Neural cell (in vitro differentiated cells): ENCODE data around the gene SCN7A. TPM values are rescaled to one million over a fixed set of nuclear protein-coding genes. Genes with fewer than 3 reads are reported as not detected.
A peak's percentile ranks its signal among the peaks of the same experiment; 100 is the strongest.

ENCODE experiments used
- H2AFZ ChIP-seq: fragments of 200-600, 300-800 bp; sonication (generic), shearing (Covaris generic); 2 replicates; pipeline ENCODE4 v1.6.0; 2014; ENCODE audit warnings: low read depth, mild to moderate bottlenecking, antibody characterized with exemption, low read length, moderate library complexity
- H3F3A ChIP-seq: fragments of 200-600 bp; shearing (Covaris generic); 2 replicates; pipeline ENCODE4 v1.6.1; 2016; ENCODE audit warnings: mild to moderate bottlenecking, moderate library complexity, mixed read lengths, antibody characterized with exemption, low read length; ENCODE audit not compliant: insufficient read depth, poor library complexity, severe bottlenecking
- H3K27ac ChIP-seq: fragments of 200-600, 300-800 bp; sonication (generic), shearing (Covaris generic); 2 replicates; pipeline ENCODE4 v1.5.1; 2014; ENCODE audit warnings: mild to moderate bottlenecking, low read length, moderate library complexity
- H3K27me3 ChIP-seq: fragments of 300-800, 200-600 bp; sonication (generic), shearing (Covaris generic); 2 replicates; pipeline ENCODE4 v1.6.0; 2014; ENCODE audit warnings: mild to moderate bottlenecking, low read depth, low read length, moderate library complexity; ENCODE audit not compliant: insufficient read depth
- H3K36me3 ChIP-seq: fragments of 300-800, 200-600 bp; sonication (generic), shearing (Covaris generic); 2 replicates; pipeline ENCODE4 v1.5.1; 2014; ENCODE audit warnings: mild to moderate bottlenecking, antibody characterized with exemption, low read length, moderate library complexity; ENCODE audit not compliant: insufficient read depth
- H3K4me2 ChIP-seq: fragments of 300-800, 200-600 bp; sonication (generic), shearing (Covaris generic); 2 replicates; pipeline ENCODE4 v1.6.0; 2014; ENCODE audit warnings: mild to moderate bottlenecking, low read length
- H3K4me3 ChIP-seq: fragments of 300-800, 200-600 bp; sonication (generic), shearing (Covaris generic); 2 replicates; pipeline ENCODE4 v1.5.1; 2014; ENCODE audit warnings: mild to moderate bottlenecking, low read length, moderate library complexity
- H3K79me2 ChIP-seq: fragments of 200-600 bp; shearing (Covaris generic); replicated peaks from 2 replicates; pipeline ENCODE4 v1.6.0; 2014; ENCODE audit warnings: mild to moderate bottlenecking, low read length, moderate library complexity; ENCODE audit not compliant: insufficient read depth
- H3K9ac ChIP-seq: fragments of 300-800, 200-600 bp; sonication (generic), shearing (Covaris generic); 2 replicates; pipeline ENCODE4 v1.6.1; 2016; ENCODE audit warnings: mild to moderate bottlenecking, low read length, mixed read lengths
- H3K9me2 ChIP-seq: fragments of 200-600 bp; shearing (Covaris generic); 2 replicates; pipeline ENCODE4 v1.6.1; 2016; ENCODE audit warnings: mild to moderate bottlenecking, low read length, mixed read lengths; ENCODE audit not compliant: insufficient read depth
- H3K9me3 ChIP-seq: fragments of 200-600, 300-800 bp; sonication (generic), shearing (Covaris generic); 2 replicates; pipeline ENCODE4 v1.6.1; 2016; ENCODE audit warnings: mild to moderate bottlenecking, mixed run types, low read length, moderate library complexity, mixed read lengths
- H4K20me1 ChIP-seq: fragments of 200-600 bp; shearing (Covaris generic); 2 replicates; pipeline ENCODE4 v1.6.1; 2016; ENCODE audit warnings: mild to moderate bottlenecking, mixed run types; ENCODE audit not compliant: insufficient read depth
- CTCF ChIP-seq: fragments of 450-650 bp; IDR thresholded peaks from 2 replicates; pipeline ENCODE4 v1.5.1; 2014; ENCODE audit warnings: antibody characterized with exemption, mild to moderate bottlenecking, moderate library complexity; ENCODE audit not compliant: poor library complexity, severe bottlenecking
- EP300 ChIP-seq: fragments of 450-650 bp; conservative IDR thresholded peaks from 2 replicates; pipeline ENCODE4 v1.6.1; 2014; ENCODE audit warnings: antibody characterized with exemption, mild to moderate bottlenecking, moderate library complexity; ENCODE audit not compliant: poor library complexity, severe bottlenecking
- EZH2 ChIP-seq: fragments of 200-600, 300-800 bp; shearing (Covaris generic), sonication (generic); IDR thresholded peaks from 2 replicates; pipeline ENCODE4 v1.6.1; 2014; ENCODE audit warnings: antibody characterized with exemption, low read length, borderline replicate concordance, mild to moderate bottlenecking; ENCODE audit not compliant: insufficient read depth, poor library complexity, severe bottlenecking
- MXI1 ChIP-seq: fragments of 450-650 bp; conservative IDR thresholded peaks from 2 replicates; pipeline ENCODE4 v1.6.1; 2014; ENCODE audit warnings: antibody characterized with exemption, mild to moderate bottlenecking; ENCODE audit not compliant: poor library complexity, severe bottlenecking
- POLR2AphosphoS5 ChIP-seq: IDR thresholded peaks from 2 replicates; pipeline ENCODE4 v1.6.1; 2012
- RAD21 ChIP-seq: fragments of 450-650 bp; conservative IDR thresholded peaks from 2 replicates; pipeline ENCODE4 v1.6.1; 2014; ENCODE audit warnings: antibody characterized with exemption, mild to moderate bottlenecking, moderate library complexity
- REST ChIP-seq: IDR thresholded peaks from 2 replicates; pipeline ENCODE4 v1.6.1; 2012; ENCODE audit warnings: borderline replicate concordance
- SMC3 ChIP-seq: fragments of 450-650 bp; conservative IDR thresholded peaks from 2 replicates; pipeline ENCODE4 v1.6.1; 2014; ENCODE audit warnings: antibody characterized with exemption, mild to moderate bottlenecking, moderate library complexity; ENCODE audit not compliant: poor library complexity
- TAF1 ChIP-seq: IDR thresholded peaks from 2 replicates; pipeline ENCODE4 v1.6.1; 2012; ENCODE audit warnings: low read depth
- polyA plus RNA-seq: library from polyadenylated mRNA; depleted of rRNA; stranded (reverse); fragments of >200 nt; gene quantifications from 2 replicates; pipeline ENCODE4 v1.2.3, GENCODE V29; 2014

The SCN7A gene
- polyA plus RNA-seq, 1 donor from 2014 or later = 0.09 TPM

- H3K27ac ChIP-seq = no peak overlapping the region
- H3K4me2 ChIP-seq = no peak overlapping the region
- no peaks in the 10 kb centered on the region for H3K9me3 ChIP-seq
- H3K4me3 ChIP-seq = no peak overlapping the region
- H3K36me3 ChIP-seq = no peaks in the 10 kb centered on the region
- H3K27me3 ChIP-seq = no peaks in the 10 kb centered on the region
- no peaks in the 10 kb centered on the region for H3F3A ChIP-seq
- H3K9ac ChIP-seq = no peak overlapping the region
- no peaks in the 10 kb centered on the region for H4K20me1 ChIP-seq
- no peak overlapping the region for H2AFZ ChIP-seq
- TF ChIP-seq SMC3 = peak; percentile 26
- TF ChIP-seq REST = no peak
- TF ChIP-seq RAD21 = peak; percentile 37
- TF ChIP-seq TAF1 = no peak
- TF ChIP-seq POLR2AphosphoS5 = no peak
- TF ChIP-seq MXI1 = no peak
- TF ChIP-seq EP300 = no peak
- peak; percentile 51 for TF ChIP-seq CTCF
- TF ChIP-seq EZH2 = no peak
- H3K79me2 ChIP-seq = no peaks in the 10 kb centered on the region
- H3K9me2 ChIP-seq = no peaks in the 10 kb centered on the region
These were observed 76.4 kb downstream of the SCN7A start for GRCh38 chr2:166417669-166418068.

DNA sequence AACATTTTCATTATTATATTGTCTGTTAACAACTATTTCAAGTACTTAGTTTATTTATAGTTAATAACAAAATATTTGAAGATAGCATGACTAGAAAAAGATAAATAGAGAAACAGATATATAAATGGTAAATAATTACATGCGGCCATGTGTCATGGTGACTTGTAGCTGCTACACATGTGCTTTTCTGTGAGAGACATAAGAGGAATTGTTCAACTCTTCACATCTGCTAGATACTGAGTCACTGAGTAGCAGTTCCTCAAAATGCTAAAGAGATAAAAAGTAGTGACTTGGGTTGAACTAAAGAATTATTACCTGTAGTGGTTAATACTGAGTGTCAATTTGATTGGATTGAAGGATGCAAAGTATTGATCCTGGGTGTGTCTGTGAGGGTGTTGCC lies 80.8 kb downstream of the SCN7A start:
- Histone ChIP-seq H3K27ac (no peak overlapping the region), H3K9me2 (no peaks in the 10 kb centered on the region), H3K4me2 (no peak overlapping the region), H3K9me3 (no peaks in the 10 kb centered on the region), H3K4me3 (no peak overlapping the region), H3K79me2 (no peaks in the 10 kb centered on the region), H3F3A (no peaks in the 10 kb centered on the region), H4K20me1 (no peaks in the 10 kb centered on the region), H3K9ac (no peak overlapping the region), H2AFZ (no peak overlapping the region), H3K27me3 (no peaks in the 10 kb centered on the region), H3K36me3 (no peaks in the 10 kb centered on the region)
- TF ChIP-seq SMC3 (no peak), EZH2 (no peak), POLR2AphosphoS5 (no peak), MXI1 (no peak), TAF1 (no peak), CTCF (no peak), RAD21 (no peak), EP300 (no peak)
